NCI-H345 (cell line): ENCODE results near the gene DAZAP1.

Source experiments
- DNase-seq: peaks from one replicate; lab custom pipeline; 2025; lab: John Stamatoyannopoulos, UW

The DAZAP1 gene

DNA sequence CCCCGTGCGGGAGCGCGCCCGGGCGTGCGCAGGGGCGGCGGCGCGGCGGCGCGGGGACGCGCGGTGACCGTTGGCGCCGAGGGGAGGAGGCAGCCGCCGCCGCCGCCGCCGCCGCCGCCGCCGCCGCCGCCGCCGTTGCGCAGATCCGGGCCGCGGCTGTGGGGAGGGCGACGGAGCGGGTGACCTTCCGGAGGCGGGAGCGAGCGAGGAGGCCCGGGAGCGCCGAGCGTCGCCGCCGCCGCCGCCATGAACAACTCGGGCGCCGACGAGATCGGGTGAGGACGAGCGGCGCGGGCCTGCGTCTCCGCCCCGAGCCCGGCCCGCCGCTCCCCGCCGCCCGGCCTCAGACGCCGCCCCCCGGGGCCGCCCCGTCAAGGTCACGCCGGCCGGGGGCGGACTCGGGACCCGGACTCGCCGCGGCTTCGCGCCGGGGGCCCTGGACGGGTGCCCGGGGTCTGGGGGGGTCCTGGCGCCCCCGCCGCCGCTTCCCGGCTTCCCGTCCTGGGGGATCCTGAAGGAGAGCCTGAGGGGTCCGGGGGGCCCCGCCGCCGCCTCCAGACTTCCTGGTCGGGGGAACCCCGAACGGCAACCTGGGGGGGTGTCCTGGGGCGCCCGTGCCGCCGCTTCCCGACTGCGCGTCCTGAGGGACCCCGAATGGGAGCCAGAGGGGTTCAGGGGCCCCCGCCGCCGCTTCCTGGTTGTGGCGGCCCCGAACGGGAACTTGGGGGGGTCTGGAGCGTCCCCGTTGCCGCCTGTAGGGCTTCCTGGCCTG is at the start of gene DAZAP1:
TSS of gene DAZAP1 (plus strand) at position 59 of the 772 bp plus-strand sequence. CDS start at position 247, 188 bp downstream.
- DNase-seq, result no peak

DNA sequence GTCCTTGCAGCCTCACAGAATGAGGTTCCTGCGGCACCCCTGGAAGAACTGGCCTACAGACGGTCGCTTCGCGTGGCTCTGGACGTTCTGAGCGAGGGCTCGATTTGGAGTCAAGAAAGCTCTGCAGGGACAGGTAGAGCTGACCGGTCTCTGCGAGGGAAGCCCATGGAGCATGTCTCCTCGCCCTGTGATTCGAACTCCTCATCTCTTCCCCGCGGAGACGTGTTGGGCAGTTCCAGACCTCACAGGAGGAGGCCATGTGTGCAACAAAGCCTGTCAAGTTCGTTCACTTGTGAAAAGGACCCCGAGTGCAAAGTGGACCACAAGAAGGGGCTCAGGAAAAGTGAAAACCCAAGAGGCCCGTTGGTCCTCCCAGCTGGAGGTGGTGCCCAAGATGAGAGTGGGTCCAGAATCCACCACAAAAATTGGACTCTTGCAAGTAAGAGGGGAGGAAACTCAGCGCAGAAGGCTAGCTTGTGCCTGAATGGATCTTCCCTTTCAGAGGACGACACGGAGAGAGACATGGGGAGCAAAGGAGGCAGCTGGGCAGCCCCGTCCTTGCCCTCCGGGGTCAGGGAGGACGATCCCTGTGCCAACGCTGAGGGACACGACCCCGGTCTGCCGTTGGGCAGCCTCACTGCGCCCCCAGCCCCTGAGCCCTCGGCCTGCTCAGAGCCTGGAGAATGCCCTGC is 47.1 kb upstream of the DAZAP1 start:
- no peak for DNase-seq

DNA sequence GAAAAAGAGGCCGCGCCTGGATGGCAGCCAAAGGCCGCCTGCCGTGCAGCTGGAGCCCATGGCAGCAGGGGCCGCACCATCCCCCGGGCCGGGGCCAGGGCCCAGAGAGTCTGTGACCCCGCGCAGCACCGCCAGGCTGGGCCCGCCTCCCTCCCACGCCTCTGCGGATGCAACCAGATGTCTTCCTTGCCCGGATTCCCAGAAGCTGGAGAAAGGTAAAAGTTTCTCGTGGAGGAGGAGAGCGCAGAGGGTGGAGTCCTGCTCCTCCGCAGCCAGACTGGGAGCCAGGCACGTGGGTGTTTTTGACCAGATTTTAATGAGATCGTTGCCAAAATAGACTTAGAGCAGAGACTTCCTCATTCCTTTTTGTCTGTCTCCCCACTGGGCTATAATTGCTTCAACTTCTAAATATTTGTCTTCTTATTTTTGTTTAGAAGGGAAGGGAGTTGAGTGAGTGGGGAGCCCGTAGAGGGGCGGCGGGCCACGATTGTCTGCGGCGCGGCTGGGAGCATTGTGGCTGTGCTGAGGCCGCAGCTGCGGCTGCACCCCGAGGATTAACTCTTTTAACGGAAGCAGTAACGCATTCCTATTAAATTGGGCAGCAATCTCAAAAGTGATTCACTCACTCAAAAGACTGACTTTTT is 46.4 kb upstream of the DAZAP1 start:
- no peak for DNase-seq

DNA sequence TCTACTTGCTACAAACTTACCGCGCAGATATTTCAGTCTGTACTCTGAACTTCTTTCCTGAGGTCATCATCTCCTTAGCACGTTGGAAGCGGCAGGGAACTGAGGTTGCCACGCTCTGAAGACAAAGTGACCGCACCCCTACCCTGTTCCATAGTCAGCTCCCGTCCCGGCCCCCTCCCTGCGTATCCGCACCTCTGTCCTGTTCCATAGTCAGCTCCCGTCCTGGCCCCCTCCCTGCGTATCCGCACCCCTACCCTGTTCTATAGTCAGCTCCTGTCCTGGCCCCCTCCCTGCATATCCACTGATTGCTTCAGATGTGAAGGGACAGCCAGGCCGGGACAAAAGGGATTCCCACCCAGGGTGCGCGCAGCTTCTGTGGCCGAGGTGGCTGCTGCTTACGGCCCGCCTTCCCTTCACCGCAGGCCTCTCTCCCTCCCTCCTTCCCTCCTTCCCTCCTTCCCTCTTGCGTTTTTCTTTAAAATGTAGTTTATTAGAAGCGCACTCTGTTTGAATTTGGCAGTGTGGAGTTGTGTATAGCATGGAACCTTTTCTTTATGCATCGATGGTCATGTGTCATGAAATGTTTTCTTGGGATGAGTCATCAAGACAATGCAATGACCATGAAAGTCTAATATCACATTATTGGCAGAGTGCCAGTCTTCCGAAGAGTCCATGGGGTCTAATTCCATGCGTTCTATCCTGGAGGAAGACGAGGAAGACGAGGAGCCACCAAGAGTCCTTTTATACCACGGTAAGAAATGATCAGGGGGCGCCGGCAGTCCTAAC is 45.6 kb upstream of the DAZAP1 start:
- DNase-seq, result no peak

DNA sequence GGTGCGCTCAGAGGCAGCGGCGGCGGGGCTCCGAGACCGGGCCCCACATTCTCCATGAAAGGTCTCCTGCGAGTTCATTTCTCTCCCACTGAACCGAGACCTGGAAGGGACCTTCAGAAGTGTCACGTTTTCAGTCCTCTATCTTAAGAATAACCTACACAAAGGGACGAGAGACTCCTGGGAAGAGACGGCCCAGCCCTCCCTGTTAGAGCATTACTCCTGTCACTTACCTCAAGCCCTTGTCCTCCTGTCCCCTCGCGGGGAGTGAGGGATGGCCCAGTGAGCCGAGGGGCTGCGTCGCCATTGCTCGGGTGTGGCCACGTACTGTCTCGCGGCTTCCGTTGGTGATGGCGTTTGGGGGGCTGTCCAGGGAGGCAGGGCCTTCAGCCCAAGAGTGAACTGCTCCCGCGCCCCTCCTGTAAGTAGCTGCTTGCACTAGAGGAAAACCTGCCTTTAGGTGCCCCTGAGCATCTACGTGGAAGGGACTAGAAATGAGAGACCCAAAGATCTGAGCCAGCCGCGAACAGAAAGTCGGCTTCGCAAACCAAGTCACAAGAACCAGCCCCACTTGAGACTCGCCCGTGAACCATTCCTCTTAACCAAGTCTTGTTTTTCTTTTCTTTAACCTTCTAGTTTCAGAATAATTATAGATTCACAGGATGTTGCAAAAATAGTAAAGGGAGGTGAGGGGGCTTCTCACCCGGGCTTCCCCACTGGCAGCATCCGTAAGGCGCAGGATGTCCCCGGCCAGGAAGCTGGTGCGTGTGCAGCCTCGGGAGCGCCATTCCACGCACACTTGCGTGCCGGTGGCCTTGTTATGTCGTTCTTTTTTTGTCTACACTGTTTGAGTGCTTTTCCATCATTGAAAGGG is 44.8 kb upstream of the DAZAP1 start:
- no peak for DNase-seq

DNA sequence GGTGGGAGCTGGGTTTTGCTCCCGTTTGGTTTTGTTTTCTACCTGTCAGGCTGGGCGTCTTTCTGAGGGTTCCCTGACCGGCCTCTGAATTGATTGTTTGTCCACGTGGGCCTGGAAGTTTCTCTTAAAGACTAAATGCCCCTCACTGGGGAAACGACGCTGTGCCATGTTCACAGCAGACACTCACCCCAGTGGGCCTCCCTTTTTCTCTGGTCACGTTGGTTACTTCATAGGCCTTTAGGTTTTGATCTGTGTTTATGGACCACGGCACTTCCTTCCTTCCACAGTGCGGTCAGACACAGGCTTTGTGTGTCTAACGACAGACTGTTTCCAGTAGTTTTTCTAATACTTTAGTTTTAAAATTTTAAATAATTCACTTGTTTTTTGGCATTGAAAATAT is 43.8 kb upstream of the DAZAP1 start:
- DNase-seq, result no peak

DNA sequence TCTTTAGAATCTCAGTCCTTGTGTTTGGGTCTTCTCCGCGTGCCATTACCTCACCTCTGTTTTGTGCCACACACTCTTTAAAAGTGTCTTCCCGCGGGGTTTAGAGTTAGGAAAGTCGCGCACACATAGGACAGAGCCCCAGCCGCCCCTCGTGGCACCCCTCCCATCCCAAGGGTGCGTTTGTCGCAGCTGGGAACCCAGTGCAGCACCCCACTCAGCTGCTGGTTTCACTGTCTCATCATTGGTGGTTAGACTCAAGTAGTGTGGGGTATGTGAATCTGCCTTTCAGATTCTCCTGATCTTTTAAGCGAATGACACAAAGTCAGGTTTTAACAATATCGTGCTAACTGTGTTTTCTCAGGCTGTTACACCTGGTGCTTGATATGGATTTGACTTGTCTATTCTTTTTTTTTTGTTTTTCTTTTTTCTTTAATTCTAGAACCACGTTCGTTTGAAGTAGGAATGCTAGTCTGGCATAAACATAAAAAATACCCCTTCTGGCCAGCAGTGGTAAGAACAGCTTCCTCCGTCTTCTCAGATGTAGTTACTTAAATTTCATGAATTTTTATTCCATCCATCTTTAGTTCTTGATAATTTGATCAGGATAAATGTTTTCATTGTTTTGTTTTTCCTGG is 43.2 kb upstream of the DAZAP1 start:
- no peak for DNase-seq

DNA sequence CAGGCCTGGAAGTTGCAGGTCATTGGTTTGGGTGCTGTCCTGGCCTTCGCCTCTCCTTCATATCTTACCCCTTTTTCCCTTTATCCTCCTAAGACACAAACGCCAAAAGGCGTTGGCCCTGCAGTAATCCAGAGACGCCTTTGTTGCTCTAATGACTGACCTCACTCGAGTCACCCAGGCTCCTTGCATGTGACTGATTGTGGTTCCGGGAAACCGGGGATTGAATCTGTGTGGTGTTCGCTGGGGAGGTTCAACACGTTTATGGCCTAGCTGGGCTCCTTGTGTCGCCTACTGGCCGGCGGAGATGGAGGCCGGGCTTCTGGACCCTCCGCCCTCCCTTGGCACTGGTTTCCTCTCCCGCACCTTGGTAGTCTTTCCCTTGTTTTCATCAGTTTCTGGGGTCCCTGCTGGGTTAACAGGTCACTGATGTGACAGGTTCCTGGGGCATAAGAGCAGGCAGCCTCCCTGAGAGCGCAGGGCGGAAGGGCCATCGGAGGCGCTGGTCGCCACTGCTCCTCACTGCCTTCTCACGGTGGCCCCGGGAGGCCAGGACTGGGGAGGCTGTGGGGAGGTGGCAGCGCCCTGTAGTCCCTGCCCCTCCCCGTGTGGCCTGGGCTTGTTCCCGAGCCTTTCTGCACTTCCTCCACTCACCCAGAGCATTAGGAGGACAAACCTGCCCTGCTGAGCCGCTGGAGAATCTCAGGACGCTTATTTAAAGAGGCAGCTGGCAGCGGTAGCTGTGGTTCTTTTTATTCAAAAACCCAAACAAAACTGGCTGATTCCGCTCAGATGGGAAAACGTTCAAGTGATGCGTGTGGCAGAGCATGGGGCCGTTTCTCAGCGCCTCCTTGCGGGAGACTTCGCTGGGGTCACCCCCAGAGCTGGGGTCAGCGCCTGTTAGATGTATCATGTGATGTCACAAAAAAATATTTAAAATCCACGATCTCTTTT is 41.8 kb upstream of the DAZAP1 start:
- no peak for DNase-seq

DNA sequence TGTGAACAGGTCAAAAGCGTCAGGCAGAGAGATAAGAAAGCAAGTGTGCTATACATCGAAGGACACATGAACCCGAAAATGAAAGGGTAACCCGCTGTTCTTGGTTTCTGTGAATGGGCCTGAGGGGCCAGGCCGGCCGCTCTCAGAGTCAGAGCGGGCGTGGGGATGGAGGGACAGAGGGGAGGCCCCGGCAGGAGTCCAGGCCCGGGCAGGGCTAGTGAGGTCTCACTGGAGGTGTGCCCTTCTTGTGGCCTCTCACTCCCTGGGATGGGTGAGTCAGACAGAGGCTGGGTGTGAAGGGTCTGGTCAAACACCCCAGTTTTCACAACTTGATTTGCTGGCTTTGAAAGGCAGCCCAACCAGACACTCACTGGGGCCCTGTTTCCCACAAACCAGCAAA is 41.1 kb upstream of the DAZAP1 start:
- no peak for DNase-seq

DNA sequence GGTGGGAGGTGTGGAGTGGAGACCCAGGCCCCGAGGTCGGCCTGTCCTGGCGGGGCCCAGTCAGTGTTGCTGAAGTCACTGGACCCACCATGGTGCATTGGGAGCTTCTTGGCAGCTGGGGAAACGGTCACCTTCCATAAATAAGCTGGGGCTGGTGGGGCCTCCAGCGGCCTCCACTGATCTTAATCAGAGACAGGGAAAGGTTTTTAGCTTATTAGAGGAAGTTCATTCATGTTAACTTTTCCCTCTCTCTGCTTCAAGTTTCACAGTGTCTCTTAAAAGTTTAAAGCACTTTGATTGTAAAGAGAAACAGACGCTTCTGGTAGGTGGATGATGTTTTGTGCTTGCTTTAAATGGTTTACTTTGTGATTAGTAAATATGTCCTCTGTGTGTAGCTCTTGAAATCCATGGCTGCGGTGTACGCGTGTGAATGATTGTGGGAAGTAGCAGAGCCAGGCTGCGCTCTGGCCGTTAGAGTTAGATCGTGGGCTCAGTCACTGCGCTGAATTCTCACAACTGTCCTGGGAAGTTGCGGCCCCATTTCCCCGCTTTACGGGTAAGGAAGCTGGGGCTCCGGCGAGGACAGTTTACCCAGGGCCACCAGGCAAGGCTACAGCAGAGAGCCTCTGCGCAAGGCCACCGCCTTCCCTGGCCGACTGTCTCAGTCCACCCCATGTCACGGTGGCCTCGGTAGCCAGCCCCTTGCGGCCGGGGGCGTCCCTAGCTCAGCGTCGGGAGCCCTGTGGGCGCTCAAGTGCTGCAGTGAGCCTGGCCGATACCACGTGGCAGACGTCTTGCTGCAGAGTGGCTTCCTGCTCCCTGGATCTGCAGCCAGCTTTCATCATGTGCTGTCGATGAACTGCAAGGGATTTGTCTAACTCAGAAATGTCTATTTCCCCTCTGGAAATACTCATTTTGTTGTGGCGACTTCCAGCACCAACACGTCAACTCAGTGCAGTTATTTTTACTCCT is 40.2 kb upstream of the DAZAP1 start:
- DNase-seq, result no peak

DNA sequence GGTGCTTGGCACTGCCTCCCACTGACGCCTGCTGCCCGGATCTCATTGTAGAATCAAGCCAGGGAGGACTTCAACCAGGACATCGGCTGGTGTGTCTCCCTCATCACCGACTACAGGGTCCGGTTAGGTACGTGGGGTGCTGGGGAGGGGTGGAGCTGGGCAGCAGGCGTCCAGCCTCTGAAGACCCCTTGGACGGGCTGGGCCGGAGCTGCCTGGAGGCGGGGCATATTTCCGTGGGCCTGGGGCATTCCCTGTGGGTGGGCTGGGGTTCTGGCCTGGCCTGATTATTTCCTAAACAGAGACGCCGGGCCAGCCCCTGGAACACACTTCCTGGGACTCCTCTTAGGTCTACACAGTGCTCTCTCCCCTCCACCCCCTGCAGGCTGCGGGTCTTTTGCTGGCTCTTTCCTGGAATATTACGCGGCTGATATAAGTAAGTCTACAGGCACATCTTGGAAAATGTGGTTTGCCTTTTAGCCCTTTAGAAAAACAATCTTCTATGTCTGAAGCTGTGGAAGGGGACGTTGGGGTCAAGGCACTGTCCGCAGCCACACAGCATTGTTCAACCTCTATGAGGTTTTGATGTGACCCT is 38.1 kb upstream of the DAZAP1 start:
- no peak for DNase-seq

DNA sequence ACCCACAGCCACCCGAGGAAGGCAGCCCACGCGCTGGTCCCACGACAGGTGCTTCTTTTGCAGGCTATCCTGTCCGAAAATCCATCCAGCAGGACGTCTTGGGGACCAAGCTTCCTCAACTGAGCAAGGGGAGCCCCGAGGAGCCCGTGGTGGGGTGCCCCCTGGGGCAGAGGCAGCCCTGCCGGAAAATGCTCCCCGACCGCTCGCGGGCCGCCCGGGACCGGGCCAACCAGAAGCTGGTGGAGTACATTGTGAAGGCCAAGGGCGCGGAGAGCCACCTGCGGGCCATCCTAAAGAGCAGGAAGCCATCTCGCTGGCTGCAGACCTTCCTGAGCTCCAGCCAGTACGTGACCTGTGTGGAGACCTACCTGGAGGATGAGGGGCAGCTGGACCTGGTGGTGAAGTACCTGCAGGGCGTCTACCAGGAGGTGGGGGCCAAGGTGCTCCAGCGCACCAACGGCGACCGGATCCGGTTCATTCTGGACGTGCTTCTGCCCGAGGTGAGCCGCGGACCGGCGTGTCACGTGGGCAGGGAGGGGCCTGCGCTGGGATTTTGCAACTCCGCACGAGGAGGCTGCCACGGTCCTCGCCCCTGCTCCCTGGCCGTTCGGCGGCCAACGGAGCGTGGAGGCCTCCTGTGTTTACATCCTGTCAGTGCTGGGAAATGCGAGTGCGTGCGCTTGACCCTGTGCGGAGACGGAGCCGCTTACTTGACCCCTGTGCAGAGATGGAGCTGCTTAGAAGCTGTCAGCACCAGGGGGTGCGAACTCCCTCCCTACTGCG is 36.6 kb upstream of the DAZAP1 start:
- DNase-seq, result no peak

DNA sequence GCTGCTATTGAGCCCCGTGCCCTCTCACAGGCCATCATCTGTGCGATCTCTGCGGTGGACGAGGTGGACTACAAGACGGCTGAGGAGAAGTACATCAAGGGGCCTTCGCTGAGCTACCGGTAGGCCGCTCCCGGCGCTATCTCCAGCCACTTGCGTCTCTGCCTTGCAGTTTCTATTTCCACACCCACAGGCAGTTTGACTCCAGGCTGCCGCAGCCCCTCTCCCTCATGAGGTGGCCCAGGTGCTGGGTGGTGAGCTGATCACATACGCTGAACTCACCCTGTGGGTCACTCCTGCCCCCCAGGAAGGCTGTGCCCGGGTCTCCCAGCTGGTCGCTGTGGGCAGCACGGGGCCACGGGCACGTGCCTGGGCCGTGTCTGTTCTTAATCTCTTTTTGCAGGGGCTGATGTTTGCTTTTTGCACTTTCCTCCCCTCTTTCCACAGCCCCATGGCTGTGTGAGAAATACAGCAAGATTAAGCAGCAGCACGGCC is 34.3 kb upstream of the DAZAP1 start:
- no peak for DNase-seq

DNA sequence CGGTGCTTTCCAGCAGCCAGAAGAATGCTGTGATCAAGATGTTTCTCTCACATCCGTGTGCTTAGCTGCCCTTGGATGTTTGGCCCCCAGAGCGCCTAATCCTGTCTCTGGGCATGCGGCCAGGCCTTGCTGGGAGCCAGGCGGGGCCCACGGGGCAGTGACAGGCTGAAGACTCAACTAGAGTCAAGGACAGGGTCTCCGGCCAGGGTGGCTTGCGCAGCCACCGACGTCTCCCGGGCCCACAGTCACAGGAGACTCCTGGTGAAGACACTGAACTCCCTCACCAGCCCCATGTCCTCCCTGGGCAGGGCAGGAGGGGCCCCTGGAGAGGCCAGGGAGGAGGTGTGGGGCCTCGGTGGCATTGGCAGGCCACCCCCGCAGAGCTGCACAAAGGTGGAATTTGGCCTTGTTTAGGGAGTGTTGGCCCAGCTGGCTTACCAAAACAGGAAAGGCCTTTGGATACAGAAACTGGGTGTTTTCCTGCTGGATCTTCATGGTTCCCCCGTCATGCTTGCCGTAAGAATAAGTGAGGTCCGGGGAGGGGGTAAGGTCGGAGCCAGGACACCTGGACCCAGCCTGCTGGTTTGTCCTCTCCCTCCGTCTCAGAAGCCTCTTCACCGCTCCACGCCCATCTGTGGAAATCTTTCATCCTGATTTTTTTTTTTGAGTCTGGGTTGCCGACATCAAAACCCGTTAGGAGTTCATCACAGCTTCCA is 33.7 kb upstream of the DAZAP1 start:
- no peak for DNase-seq

DNA sequence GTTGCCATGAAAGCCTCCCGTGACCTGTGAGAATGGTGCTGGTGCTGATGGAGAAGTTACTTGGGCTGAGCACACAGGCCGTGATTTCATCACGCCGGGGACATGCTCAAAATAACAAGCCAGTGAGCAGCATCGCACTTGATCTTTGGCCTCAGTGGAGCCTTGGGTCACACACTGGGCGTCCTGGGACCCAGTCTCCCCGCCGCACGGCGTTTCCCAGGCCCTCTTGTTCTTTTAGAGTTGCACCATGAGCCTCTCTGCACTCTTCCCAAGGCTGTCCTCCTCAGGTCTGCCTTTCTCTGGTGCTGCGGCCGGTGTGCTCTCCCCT is 33.2 kb upstream of the DAZAP1 start:
- no peak for DNase-seq

DNA sequence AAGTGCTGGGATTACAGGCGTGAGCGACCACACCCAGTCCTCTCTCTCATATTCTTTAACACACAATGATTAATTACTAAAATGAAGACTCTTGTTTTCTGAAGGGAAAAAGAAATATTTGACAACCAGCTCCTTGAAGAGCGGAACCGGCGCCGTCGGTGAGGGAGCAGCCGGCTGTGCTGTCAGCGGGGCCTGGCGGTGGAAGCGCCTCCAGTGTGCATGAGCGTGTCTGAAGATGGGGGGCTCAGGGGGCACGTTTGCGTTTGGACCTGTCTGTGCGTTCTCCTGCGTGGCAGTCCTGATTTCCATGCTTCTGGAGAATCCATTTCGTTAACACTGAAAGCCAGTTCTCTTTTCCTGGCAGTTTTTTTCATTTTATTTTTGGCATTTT is 31.0 kb upstream of the DAZAP1 start:
- DNase-seq, result no peak
